Activated B cell treated with CpG ODN at 0.5 μM for 24 hours (primary cell): Measurements from ENCODE around the gene NPHP1. TPM values are rescaled to one million over a fixed set of nuclear protein-coding genes. Genes with fewer than 3 reads are reported as not detected.
"Not testable (repeated sequence)": the region's sequence is repeated elsewhere in the genome, so short reads cannot be mapped to it uniquely, and the experiment has no call there.

Experiments
- ATAC-seq: fragments of 200-7000 bp; cut with Tn5 transposase; one replicate; pipeline ENCODE4 v1.10.0; 2021; ENCODE audit warnings: low read depth, mild to moderate bottlenecking, moderate library complexity
- CTCF ChIA-PET: fragments of 350-600 bp; sonication (Branson Sonifier 250); formaldehyde crosslinking; loops from one replicate; lab custom pipeline; 2021; ENCODE audit warnings: antibody characterized with exemption; lab: Charles Lee
- POLR2A ChIA-PET: fragments of 350-600 bp; sonication (Branson Sonifier 250); formaldehyde crosslinking; loops from one replicate; lab custom pipeline; 2021; ENCODE audit warnings: antibody characterized with exemption; lab: Charles Lee
- DNase-seq: peaks from one replicate; pipeline ENCODE4 v3.0.0; 2022
- H3K27ac Mint-ChIP-seq: one replicate; pipeline ENCODE4 v1.8.0; 2020; ENCODE audit warnings: mixed read lengths
- H3K27me3 Mint-ChIP-seq: one replicate; pipeline ENCODE4 v1.8.0; 2021; ENCODE audit warnings: mixed read lengths
- H3K36me3 Mint-ChIP-seq: one replicate; pipeline ENCODE4 v1.8.0; 2021; ENCODE audit warnings: low read depth, mixed read lengths
- H3K4me1 Mint-ChIP-seq: one replicate; pipeline ENCODE4 v1.8.0; 2021; ENCODE audit warnings: mixed read lengths
- H3K4me3 Mint-ChIP-seq: one replicate; pipeline ENCODE4 v1.8.0; 2020; ENCODE audit warnings: mild to moderate bottlenecking, mixed read lengths
- H3K9me3 Mint-ChIP-seq: one replicate; pipeline ENCODE4 v1.8.0; 2020; ENCODE audit warnings: mixed read lengths
- intact Hi-C: fragments of 100-400 bp; cut with micrococcal nuclease; formaldehyde crosslinking; loops from one replicate; pipeline ENCODE4 v1.15.1; 2024
- total RNA-seq: library from RNA; stranded (reverse); gene quantifications from 2 replicates; pipeline ENCODE4 v1.2.3, GENCODE V29; 2022
- TF ChIP-seq, protein P1 (sequence below): fragments of 200-600 bp; IDR thresholded peaks from one replicate; pipeline ENCODE4 v1.8.0; 2022; ENCODE audit warnings: antibody characterized with exemption, mild to moderate bottlenecking

NPHP1 gene
- total RNA-seq, 1 donor from 2014 or later, result 1.6 TPM

DNA sequence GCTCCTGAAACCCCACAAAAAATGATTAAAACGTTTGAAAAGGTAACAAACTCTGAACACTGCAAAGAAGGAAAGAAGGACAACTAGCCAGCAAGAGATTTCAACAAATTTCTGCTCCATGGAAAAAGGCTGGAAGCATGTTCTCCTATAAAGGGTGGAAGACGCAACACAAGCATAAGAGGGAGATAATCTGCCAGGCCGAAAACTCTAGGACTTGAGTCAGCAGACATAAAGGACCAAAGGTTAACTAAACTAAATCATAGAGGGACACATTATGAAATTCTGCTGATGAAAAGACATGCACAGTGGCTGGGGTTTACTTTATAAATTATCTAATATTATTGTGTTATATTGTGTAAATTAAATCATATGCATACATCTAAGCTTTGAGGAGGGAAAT, 6.8 kb downstream of the NPHP1 start:
- intact Hi-C loops, result no loop called here
- no peak overlapping the region for H3K27ac Mint-ChIP-seq
- H3K36me3 Mint-ChIP-seq, result no peaks in the 10 kb centered on the region
- TF ChIP-seq, protein P1, sequence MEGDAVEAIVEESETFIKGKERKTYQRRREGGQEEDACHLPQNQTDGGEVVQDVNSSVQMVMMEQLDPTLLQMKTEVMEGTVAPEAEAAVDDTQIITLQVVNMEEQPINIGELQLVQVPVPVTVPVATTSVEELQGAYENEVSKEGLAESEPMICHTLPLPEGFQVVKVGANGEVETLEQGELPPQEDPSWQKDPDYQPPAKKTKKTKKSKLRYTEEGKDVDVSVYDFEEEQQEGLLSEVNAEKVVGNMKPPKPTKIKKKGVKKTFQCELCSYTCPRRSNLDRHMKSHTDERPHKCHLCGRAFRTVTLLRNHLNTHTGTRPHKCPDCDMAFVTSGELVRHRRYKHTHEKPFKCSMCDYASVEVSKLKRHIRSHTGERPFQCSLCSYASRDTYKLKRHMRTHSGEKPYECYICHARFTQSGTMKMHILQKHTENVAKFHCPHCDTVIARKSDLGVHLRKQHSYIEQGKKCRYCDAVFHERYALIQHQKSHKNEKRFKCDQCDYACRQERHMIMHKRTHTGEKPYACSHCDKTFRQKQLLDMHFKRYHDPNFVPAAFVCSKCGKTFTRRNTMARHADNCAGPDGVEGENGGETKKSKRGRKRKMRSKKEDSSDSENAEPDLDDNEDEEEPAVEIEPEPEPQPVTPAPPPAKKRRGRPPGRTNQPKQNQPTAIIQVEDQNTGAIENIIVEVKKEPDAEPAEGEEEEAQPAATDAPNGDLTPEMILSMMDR, result no peak
- no peaks in the 10 kb centered on the region for H3K4me1 Mint-ChIP-seq
- CTCF ChIA-PET, result no interaction called here
- H3K4me3 Mint-ChIP-seq, result no peak overlapping the region
- DNase-seq, result no peak
- POLR2A ChIA-PET, result no interaction called here
- ATAC-seq, result no peak
- H3K9me3 Mint-ChIP-seq, result no peaks in the 10 kb centered on the region
- peaks cover 3% of the 10 kb centered on the region for H3K27me3 Mint-ChIP-seq

DNA sequence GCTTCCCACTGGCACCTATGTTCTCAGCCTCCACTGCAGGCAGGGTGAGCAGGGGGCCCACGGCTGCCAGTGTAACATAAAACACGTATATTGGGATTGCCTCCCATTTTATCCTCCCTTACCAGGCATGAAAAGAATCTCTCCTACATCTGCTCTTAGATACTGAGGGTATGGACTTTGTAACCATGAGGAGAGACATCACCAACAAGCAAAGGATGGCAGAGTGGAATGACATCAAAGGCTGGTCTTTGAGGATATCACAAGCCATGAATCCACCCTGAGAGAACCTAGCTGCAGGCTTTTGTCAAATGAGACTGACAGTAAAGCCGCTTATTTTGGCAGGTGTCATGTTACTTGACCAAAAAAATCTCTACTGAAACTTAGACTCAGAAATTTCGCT, 7.4 kb downstream of the NPHP1 start:
- CTCF ChIA-PET, result no interaction called here
- Mint-ChIP-seq H3K4me3 (no peak overlapping the region), H3K9me3 (no peaks in the 10 kb centered on the region), H3K4me1 (no peaks in the 10 kb centered on the region), H3K27me3 (peaks cover 3% of the 10 kb centered on the region), H3K27ac (no peak overlapping the region), H3K36me3 (no peaks in the 10 kb centered on the region)
- DNase-seq (no peak), ATAC-seq (no peak)
- POLR2A ChIA-PET, result no interaction called here
- intact Hi-C loops, result no loop called here
- TF ChIP-seq, protein P1, result no peak

DNA sequence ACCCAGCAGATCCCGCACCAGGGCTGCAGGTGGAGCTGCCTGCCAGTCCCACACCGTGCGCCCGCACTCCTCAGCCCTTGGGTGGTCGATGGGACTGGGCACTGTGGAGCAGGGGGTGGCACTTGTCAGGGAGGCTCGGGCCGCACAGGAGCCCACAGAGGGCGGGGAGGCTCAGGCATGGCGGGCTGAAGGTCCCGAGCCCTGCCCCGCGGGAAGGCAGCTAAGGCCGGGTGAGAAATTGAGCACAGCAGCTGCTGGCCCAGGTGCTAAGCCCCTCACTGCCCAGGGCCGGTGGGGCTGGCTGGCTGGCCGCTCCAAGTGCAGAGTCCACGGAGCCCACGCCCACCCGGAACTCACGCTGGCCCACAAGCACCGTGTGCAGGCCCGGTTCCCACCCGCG, 14.6 kb downstream of the NPHP1 start:
- H3K36me3 Mint-ChIP-seq, H3K27ac Mint-ChIP-seq, H3K4me1 Mint-ChIP-seq, intact Hi-C loops, H3K4me3 Mint-ChIP-seq, H3K27me3 Mint-ChIP-seq, ATAC-seq, DNase-seq, POLR2A ChIA-PET, H3K9me3 Mint-ChIP-seq: not testable (repeated sequence)
- CTCF ChIA-PET, result interaction anchor here (0.8 kb wide), 1 partner anchor 11 kb away, joined by 3 read pairs; no protein-coding TSS in a partner anchor

DNA sequence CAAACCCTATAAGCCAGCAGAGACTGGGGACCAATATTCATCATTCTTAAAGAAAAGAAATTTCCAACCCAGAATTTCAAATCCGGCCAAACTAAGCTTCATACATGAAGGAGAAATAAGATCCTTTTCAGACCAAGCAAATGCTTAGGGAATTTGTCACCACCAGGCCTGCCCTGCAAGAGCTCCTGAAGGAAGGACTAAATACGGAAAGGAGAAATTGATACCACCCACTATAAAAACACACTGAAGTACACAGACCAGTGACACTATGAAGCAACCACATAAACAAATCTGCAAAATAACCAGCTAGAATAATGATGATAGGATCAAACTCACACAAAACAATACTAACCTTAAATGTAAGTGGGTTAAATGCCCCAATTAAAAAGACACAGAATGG, 22.4 kb downstream of the NPHP1 start:
- Mint-ChIP-seq H3K27ac (no peak overlapping the region), H3K9me3 (peaks cover 19% of the 10 kb centered on the region), H3K36me3 (peaks cover 4% of the 10 kb centered on the region), H3K4me3 (no peak overlapping the region), H3K27me3 (peaks cover 15% of the 10 kb centered on the region), H3K4me1 (no peaks in the 10 kb centered on the region)
- intact Hi-C loops, result no loop called here
- POLR2A ChIA-PET, result no interaction called here
- CTCF ChIA-PET, result no interaction called here
- ATAC-seq (no peak), DNase-seq (no peak)
- TF ChIP-seq, protein P1, result no peak

DNA sequence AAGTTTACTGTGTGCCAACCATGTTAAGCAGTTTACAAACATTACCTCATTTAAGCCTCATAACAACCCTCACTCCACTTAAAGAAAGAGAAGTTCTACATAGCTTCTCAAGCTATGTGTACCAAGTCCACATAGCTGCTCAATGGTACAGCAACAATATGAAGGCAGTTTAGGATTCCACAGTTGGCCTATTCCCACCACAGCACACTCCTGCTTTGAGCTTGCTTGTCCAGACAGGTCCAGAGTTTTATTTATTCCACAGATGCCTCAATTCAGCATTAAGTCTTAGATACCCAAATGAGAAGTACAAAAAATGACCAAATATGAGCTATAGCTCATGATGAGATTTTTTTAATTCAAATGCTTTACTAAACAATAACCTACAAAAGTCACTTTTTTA, 24.8 kb downstream of the NPHP1 start:
- TF ChIP-seq, protein P1, result no peak
- Mint-ChIP-seq H3K27me3 (peaks cover 15% of the 10 kb centered on the region), H3K27ac (no peak overlapping the region), H3K4me1 (no peaks in the 10 kb centered on the region), H3K4me3 (no peak overlapping the region), H3K9me3 (peaks cover 19% of the 10 kb centered on the region), H3K36me3 (peaks cover 4% of the 10 kb centered on the region)
- CTCF ChIA-PET, result no interaction called here
- intact Hi-C loops, result no loop called here
- POLR2A ChIA-PET, result no interaction called here
- DNase-seq, result no peak
- no peak for ATAC-seq

DNA sequence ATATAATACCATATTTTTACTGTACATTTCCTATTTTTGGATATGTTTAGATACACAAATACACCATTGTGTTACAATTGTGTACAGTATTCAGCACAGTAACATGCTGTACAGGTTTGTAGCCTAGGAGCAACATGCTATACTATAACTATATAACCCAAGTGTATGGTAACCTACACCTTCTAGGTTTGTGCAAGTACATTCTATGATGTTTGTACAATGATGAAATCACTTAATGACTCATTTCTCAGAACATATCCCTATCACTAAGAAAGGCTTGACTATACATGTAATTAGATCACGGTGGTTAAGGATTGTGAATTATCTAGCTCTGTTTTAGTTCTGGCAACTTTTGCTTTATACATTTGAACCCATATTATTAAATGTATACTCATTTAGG, 31.3 kb downstream of the NPHP1 start:
- Mint-ChIP-seq H3K4me3 (no peak overlapping the region), H3K4me1 (peaks cover 8% of the 10 kb centered on the region), H3K27ac (no peak overlapping the region), H3K27me3 (no peaks in the 10 kb centered on the region), H3K9me3 (peaks cover 2% of the 10 kb centered on the region), H3K36me3 (no peaks in the 10 kb centered on the region)
- CTCF ChIA-PET, result no interaction called here
- ATAC-seq (no peak), DNase-seq (no peak)
- POLR2A ChIA-PET, result no interaction called here
- TF ChIP-seq, protein P1, result no peak
- intact Hi-C loops, result no loop called here
